Lower leg skin (tissue), 3 donors: ENCODE results near the gene RUNX1.

ENCODE experiments used
- CTCF ChIP-seq, 3 donors: fragments of 450-650 bp; IDR thresholded peaks; one replicate each; pipeline ENCODE4 v1.5.1; 2016; ENCODE audit warnings: antibody characterized with exemption in 3 of 3, mild to moderate bottlenecking in 3 of 3, moderate library complexity in 2 of 3
- POLR2A ChIP-seq, 2 donors: fragments of 450-650 bp; IDR thresholded peaks; one replicate each; pipeline ENCODE4 v1.6.1; 2016 to 2017; ENCODE audit warnings: antibody characterized with exemption in 2 of 2, mild to moderate bottlenecking in 1 of 2, moderate library complexity in 1 of 2

- TF ChIP-seq CTCF (IDR thresholded peaks at IDR 0.05) (no peak), POLR2A (IDR thresholded peaks at IDR 0.05) (no peak)
Measured at GRCh38 chr21:34968414-34969333, 80.4 kb downstream of the RUNX1 start.
